ENCODE results near the gene MYO1E. TPM values are rescaled to one million over a fixed set of nuclear protein-coding genes. Genes with fewer than 3 reads are reported as not detected.

Gene MYO1E
- total RNA-seq, 4 donors from 2014 or later: 55.7 to 147 (median 68.5) TPM

DNA sequence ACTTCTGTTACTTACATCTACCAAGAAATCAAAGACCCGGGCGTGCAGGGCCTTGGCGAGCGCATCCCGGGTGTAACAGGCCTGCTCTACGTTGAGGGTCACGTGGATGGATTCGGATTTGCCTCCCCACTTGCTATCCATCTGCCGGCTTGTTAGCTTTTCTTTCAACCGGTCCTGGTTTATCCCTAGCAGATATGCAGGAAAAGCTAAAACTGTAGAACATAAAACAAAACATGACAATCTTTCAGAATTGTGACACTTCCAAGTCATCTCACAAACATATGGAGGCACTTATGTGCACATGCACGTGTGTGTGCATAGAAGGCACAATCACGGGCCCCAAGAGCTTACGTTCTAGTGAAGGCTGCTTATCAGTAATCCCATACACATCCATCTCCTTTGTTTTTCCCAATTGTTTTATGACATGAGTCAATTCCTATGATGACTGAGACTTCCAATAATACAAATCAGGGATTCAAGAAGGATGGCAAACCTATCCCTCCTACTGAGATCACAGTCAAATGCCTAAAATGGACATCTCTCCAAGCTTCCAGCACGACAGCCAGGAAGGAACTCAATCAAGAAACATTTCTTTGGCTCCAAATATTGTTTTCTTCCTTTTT is 154.7 kb downstream of the MYO1E start:
- TF ChIP-seq, protein P1, sequence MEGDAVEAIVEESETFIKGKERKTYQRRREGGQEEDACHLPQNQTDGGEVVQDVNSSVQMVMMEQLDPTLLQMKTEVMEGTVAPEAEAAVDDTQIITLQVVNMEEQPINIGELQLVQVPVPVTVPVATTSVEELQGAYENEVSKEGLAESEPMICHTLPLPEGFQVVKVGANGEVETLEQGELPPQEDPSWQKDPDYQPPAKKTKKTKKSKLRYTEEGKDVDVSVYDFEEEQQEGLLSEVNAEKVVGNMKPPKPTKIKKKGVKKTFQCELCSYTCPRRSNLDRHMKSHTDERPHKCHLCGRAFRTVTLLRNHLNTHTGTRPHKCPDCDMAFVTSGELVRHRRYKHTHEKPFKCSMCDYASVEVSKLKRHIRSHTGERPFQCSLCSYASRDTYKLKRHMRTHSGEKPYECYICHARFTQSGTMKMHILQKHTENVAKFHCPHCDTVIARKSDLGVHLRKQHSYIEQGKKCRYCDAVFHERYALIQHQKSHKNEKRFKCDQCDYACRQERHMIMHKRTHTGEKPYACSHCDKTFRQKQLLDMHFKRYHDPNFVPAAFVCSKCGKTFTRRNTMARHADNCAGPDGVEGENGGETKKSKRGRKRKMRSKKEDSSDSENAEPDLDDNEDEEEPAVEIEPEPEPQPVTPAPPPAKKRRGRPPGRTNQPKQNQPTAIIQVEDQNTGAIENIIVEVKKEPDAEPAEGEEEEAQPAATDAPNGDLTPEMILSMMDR (IDR thresholded peaks at IDR 0.05): no peak
- peak in 1 of 2 donors; percentile 14 for TF ChIP-seq EP300 (IDR thresholded peaks at IDR 0.05)
- peak overlapping the region in 1 of 4 donors; percentile 26 for H3K27ac ChIP-seq

DNA sequence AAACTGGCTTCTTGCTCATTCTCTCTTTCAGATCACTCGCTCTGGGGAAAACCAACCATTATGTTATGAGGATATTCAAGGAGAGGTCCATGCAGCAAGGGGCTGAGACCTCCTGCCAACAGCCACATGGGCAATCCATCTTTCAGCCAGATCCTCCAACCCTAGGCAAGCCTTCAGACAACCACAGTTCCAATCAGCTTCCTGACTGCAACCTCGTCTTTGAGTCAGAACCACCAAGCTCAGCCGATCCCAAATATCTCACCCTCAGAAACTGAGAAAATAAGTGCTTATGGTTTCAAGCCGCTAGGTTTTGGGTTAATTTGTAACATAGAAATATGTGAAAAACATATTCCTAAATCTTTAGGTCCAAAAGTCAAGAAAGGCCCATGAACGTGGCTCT is 155.8 kb downstream of the MYO1E start:
- WGBS, 2 donors: 96 to 98% methylated on average over 5 of the region's 5 CpGs
- no peak for TF ChIP-seq EP300 (IDR thresholded peaks at IDR 0.05)
- TF ChIP-seq, protein P1 (IDR thresholded peaks at IDR 0.05): no peak
- no peak for TF ChIP-seq POLR2A (IDR thresholded peaks at IDR 0.05)
- Histone ChIP-seq H3K9me3 (no peaks in the 10 kb centered on the region), H3K27me3 (no peaks in the 10 kb centered on the region), H3K4me1 (peaks cover 0 to 10% (median 0%) of the 10 kb centered on the region in 4 donors), H3K4me3 (no peak overlapping the region), H3K27ac (no peak overlapping the region), H3K36me3 (peaks cover 0 to 57% (median 0%) of the 10 kb centered on the region in 3 donors)
- DNase-seq (ENCODE audit: low spot score in 2 of 2): no peak

More for the DNA sequence above, 154.7 kb downstream of the MYO1E start:
- H3K4me1 ChIP-seq: peaks cover 0 to 15% (median 0%) of the 10 kb centered on the region in 4 donors
- no peaks in the 10 kb centered on the region for H3K27me3 ChIP-seq
- H3K36me3 ChIP-seq: peaks cover 0 to 66% (median 0%) of the 10 kb centered on the region in 3 donors
- no peak for DNase-seq (ENCODE audit: low spot score in 2 of 2)
- H3K4me3 ChIP-seq: no peak overlapping the region
- 90 to 91% methylated on average over 14 of the region's 14 CpGs for WGBS, 2 donors
- H3K9me3 ChIP-seq: no peaks in the 10 kb centered on the region

DNA sequence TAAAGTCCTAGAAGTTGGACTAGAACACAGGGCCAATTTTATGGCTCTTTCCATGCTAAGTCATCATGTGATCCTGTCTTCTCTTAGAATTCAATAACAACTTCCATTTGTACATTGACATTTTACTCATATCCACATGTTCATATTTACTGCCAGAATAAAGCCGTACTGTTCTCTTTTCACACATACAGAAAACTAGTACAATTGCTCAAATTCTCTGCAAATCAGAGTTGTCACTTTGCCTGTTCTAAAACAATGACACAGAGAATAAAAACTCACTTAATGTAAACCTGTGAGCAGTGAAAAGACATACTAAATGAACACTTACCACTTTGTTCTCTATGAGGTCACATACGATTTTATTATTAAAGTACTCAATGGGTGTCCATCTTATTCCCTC is 162.5 kb downstream of the MYO1E start:
- Histone ChIP-seq H3K9me3 (no peaks in the 10 kb centered on the region), H3K4me1 (no peaks in the 10 kb centered on the region), H3K36me3 (peaks cover 0 to 74% (median 0%) of the 10 kb centered on the region in 3 donors), H3K27ac (peak overlapping the region in 2 of 4 donors; percentile 10 to 67), H3K4me3 (no peak overlapping the region), H3K27me3 (no peaks in the 10 kb centered on the region)
- 53 to 57% methylated on average over 2 of the region's 2 CpGs for WGBS, 2 donors
- TF ChIP-seq EP300 (IDR thresholded peaks at IDR 0.05): no peak
- TF ChIP-seq POLR2A (IDR thresholded peaks at IDR 0.05): no peak
- TF ChIP-seq, protein P1 (IDR thresholded peaks at IDR 0.05): no peak
- DNase-seq (ENCODE audit: low spot score in 2 of 2): no peak

DNA sequence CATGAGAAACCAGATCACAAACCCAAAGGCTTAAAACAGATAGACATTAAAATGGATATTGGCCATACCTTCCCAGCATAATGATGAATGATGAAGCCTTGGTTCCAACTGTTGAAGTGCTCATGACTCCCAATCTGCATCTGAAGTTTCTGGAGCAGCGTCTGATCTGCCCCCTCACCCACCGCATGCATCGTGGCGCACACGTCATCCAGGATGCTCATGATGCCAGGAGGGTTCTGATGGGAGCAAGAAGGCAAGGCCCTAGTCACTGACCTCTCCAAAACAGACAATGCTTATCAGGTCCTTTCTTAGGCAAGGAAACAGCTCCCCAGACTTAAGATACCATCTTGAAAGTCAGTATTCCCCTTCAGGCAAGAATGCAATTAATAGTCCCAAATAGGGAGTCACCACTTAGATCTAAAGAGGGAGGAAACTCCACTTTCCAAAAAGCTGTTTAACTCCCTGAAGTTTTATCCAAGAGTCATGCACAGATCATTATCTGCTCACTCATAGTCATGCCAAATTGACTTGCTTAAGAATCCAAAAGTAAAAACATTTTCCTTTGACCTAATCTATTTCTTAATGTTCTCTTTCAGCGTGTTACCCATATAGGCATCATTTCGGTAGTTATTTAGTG is 163.9 kb downstream of the MYO1E start:
- H3K9me3 ChIP-seq: no peaks in the 10 kb centered on the region
- TF ChIP-seq, protein P1 (IDR thresholded peaks at IDR 0.05): no peak
- no peak for TF ChIP-seq POLR2A (IDR thresholded peaks at IDR 0.05)
- no peak for TF ChIP-seq EP300 (IDR thresholded peaks at IDR 0.05)
- H3K4me3 ChIP-seq: no peak overlapping the region
- H3K27me3 ChIP-seq: no peaks in the 10 kb centered on the region
- H3K27ac ChIP-seq: no peak overlapping the region
- H3K36me3 ChIP-seq: peaks cover 0 to 75% (median 3%) of the 10 kb centered on the region in 3 donors
- 94 to 95% methylated on average over 7 of the region's 7 CpGs for WGBS, 2 donors
- no peaks in the 10 kb centered on the region for H3K4me1 ChIP-seq
- DNase-seq (ENCODE audit: low spot score in 2 of 2): no peak

DNA sequence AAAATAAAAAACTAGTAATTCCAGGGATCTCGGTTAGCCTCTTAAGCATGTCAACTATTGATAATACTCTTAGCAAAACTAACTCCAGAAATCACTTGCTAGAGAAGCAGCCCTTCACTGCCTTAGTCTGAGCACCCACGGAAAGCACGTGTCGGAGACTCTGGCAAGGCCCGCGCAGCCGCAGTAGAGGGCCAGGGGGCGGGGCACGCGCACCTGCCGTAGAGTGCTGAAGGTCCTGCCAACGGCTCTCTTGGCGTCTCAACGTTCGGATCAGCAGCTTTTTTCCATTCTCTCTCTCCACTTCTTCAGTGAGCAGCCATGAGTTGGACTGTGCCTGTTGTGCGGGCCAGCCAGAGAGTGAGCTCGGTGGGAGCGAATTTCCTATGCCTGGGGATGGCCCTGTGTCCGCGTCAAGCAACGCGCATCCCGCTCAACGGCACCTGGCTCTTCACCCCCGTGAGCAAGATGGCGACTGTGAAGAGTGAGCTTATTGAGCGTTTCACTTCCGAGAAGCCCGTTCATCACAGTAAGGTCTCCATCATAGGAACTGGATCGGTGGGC is 166.0 kb downstream of the MYO1E start, which contains the start of gene LDHAL6B:
LDHAL6B (plus strand) TSS at position 221 of the 561 bp plus-strand sequence; CDS start at position 319, 98 bp downstream.
- DNase-seq (ENCODE audit: low spot score in 2 of 2): no peak
- 92 to 96% methylated on average over 30 of the region's 30 CpGs for WGBS, 2 donors

More for the DNA sequence above, 166.0 kb downstream of the MYO1E start, which contains the start of gene LDHAL6B:
- TF ChIP-seq EP300 (IDR thresholded peaks at IDR 0.05): no peak
- no peak for TF ChIP-seq POLR2A (IDR thresholded peaks at IDR 0.05)
- TF ChIP-seq, protein P1 (IDR thresholded peaks at IDR 0.05): no peak
- Histone ChIP-seq H3K36me3 (peaks cover 0 to 85% (median 3%) of the 10 kb centered on the region in 3 donors), H3K4me3 (no peak within 1 kb of the TSS), H3K27ac (no peak within 1 kb of the TSS), H3K9me3 (no peaks in the 10 kb centered on the region), H3K27me3 (no peaks in the 10 kb centered on the region), H3K4me1 (no peaks in the 10 kb centered on the region)
